HFFc6 (cell line): ENCODE results near the gene PRELID3B. TPM values are rescaled to one million over a fixed set of nuclear protein-coding genes. Genes with fewer than 3 reads are reported as not detected.

Experiments used
- DNase-seq: peaks from one replicate; pipeline ENCODE4 v3.0.0-alpha.2; 2018
- H3K27ac Mint-ChIP-seq: 2 replicates; pipeline ENCODE4 v1.8.0; 2020; ENCODE audit warnings: mild to moderate bottlenecking, mixed read lengths
- H3K27me3 Mint-ChIP-seq: 2 replicates; pipeline ENCODE4 v1.8.0; 2021; ENCODE audit warnings: mild to moderate bottlenecking, moderate library complexity, mixed read lengths; ENCODE audit not compliant: insufficient read depth
- H3K36me3 Mint-ChIP-seq: 2 replicates; pipeline ENCODE4 v1.8.0; 2021; ENCODE audit warnings: low read depth, mixed read lengths
- H3K4me1 Mint-ChIP-seq: 2 replicates; pipeline ENCODE4 v1.8.0; 2020; ENCODE audit warnings: low read depth, mixed read lengths
- H3K4me3 Mint-ChIP-seq: 2 replicates; pipeline ENCODE4 v1.8.0; 2020; ENCODE audit warnings: mild to moderate bottlenecking, moderate library complexity, mixed read lengths
- H3K9me3 Mint-ChIP-seq: 2 replicates; pipeline ENCODE4 v1.8.0; 2020; ENCODE audit warnings: mild to moderate bottlenecking, mixed read lengths
- CTCF ChIP-seq: fragments of 200-600 bp; sonication (generic); IDR thresholded peaks from 2 replicates; pipeline ENCODE4 v1.5.0; 2021; ENCODE audit warnings: antibody characterized with exemption, mild to moderate bottlenecking
- total RNA-seq, 6 experiments: library from RNA; stranded (reverse); fragmentation: NEBNext Ultra II Directional; extraction: Animal tissue kit (Norgen Biotek cat#: 25700); gene quantifications; 2 replicates in 1 of 6; 3 replicates in 5 of 6; pipeline ENCODE4 v1.2.3, GENCODE V29; 2021

The PRELID3B gene
- total RNA-seq, 6 experiments from 2014 or later, result 55.2 to 64.1 (median 59.8) TPM

DNA sequence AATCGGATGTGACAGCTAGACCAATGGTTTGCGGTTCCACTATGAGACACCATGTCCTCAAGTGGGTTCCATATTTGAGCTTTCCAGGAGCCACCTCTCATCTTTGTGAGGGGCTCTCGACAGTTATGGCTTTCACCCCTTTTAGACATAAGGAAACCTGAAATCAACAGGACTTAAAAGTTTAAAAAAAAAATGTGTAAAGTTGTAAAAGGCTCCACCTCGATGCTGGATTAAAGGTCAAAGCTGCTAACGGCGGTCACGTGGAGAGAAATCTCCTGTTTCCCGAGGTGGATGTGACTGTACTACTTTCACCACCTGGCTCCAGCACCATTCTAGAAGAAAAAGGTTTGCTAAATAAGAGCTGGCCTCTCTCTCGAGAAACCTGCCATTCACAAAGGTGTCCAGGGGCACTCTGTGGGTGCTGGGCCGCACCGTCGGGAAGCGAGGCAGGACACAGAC is 11.0 kb downstream of the PRELID3B start:
- Mint-ChIP-seq H3K27me3 (peaks cover 2% of the 10 kb centered on the region), H3K36me3 (peaks cover 67% of the 10 kb centered on the region), H3K9me3 (no peaks in the 10 kb centered on the region), H3K27ac (peak overlapping the region; percentile 92), H3K4me3 (peak overlapping the region; percentile 94), H3K4me1 (peaks cover 62% of the 10 kb centered on the region)
- no peak for DNase-seq
- TF ChIP-seq CTCF, result no peak

DNA sequence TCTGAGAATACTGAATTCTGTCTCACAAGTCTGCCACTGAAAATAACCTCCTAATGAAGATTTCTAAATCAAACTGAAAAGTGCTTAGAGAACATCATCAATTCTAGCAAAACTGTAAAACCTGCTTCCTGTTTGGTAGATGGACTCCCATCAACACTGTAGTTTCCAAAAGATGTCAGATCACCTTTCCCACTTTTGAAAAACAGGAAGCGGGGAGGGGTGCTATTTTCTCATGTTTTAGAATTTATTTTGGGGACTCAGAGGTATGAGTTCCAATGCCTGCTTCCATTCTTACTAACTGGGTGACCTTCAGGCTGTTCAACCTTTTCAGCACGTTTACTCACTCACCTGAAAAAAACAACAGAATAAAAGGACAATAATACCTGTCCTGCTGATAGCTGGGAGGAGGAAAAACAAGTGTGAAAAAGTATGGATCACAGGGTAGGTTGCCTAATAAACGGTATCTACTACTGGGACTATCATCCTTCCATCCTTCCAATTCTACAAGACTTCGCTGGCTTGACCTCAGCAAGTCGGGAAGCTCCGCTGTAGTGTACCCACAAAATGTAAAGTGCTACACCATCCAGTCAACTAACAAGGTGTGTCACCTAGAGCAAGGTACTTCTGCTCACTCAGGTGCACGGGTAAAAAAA is 11.5 kb downstream of the PRELID3B start:
- H3K36me3 Mint-ChIP-seq, result peaks cover 67% of the 10 kb centered on the region
- no peak for TF ChIP-seq CTCF
- H3K4me3 Mint-ChIP-seq, result peak overlapping the region; percentile 94
- H3K27me3 Mint-ChIP-seq, result peaks cover 2% of the 10 kb centered on the region
- no peak for DNase-seq
- H3K4me1 Mint-ChIP-seq, result peaks cover 65% of the 10 kb centered on the region
- peak overlapping the region; percentile 92 for H3K27ac Mint-ChIP-seq
- no peaks in the 10 kb centered on the region for H3K9me3 Mint-ChIP-seq

DNA sequence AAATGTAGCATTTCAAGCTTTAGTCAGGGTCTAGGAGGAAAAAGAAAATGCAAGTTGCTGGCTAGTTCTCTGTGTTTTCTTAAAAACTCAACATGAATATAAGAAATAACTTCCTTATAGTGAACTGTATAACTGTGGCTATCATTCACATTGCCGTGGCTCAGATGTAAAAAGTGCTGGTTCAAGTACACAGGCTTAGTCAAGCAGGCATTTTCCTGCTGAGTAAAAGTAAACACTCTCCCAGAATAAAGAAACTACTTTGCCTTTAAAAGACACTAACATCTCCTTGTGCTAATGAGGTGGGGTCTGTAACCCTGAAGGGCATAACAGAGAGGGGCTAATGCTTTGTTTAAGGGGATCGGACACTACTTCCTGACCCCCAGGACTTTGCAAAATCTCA is 13.8 kb downstream of the PRELID3B start:
- Mint-ChIP-seq H3K9me3 (no peaks in the 10 kb centered on the region), H3K4me1 (peaks cover 62% of the 10 kb centered on the region), H3K27me3 (peaks cover 2% of the 10 kb centered on the region), H3K27ac (peak overlapping the region; percentile 74), H3K36me3 (peaks cover 56% of the 10 kb centered on the region), H3K4me3 (peak overlapping the region; percentile 94)
- no peak for DNase-seq
- TF ChIP-seq CTCF, result no peak

- Mint-ChIP-seq H3K27ac (peak overlapping the region; percentile 74), H3K36me3 (peaks cover 61% of the 10 kb centered on the region), H3K4me1 (peaks cover 57% of the 10 kb centered on the region), H3K27me3 (peaks cover 2% of the 10 kb centered on the region), H3K4me3 (peak overlapping the region; percentile 94), H3K9me3 (no peaks in the 10 kb centered on the region)
- DNase-seq, result peak; percentile 46
- no peak for TF ChIP-seq CTCF
Observed at GRCh38 chr20:59027741-59028320, 14.8 kb downstream of the PRELID3B start.

DNA sequence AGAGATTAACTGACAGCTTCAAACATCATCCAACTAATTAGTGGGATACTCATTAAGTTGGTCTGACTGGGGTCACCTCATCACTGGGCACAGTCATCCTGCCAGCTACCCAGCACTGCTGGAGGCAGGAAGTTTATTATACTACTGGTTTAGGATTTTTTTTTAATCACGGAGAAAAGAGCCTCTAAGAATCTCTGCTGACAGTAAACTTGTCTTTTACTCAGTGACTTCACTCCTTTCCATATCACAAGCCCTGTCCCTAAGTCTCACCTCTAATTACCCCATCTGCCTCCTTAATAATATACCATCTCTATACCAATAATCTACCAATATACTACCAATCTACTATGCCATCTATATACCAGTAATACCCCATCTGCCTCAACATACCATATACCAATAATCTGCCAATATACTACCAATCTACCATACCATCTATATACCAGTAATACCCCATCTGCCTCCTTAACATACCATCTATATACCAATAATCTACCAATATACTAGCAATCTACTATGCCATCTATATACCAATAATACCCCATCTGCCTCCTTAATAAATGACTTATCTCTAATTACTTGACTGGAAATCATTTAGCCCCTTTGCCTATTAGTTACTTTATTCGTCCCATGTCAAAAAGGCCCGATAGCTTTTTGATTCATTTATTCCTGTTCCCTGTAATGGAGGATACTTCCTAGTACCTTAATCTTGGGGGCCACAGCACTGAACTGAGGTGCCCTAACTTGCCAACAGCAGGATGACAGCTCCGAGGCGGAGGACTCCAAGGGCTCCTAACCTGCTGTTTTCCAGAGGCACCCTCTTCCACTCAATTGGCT is 15.5 kb downstream of the PRELID3B start:
- H3K9me3 Mint-ChIP-seq, result no peaks in the 10 kb centered on the region
- H3K4me1 Mint-ChIP-seq, result peaks cover 61% of the 10 kb centered on the region
- TF ChIP-seq CTCF, result no peak
- H3K36me3 Mint-ChIP-seq, result peaks cover 65% of the 10 kb centered on the region
- H3K4me3 Mint-ChIP-seq, result peak overlapping the region; percentile 94; the same call in 1 of the 2 replicates
- no peak for DNase-seq
- peaks cover 1% of the 10 kb centered on the region for H3K27me3 Mint-ChIP-seq
- peak overlapping the region; percentile 74 for H3K27ac Mint-ChIP-seq
